Measurements from ENCODE around the gene GAREM1.

The GAREM1 gene

GRCh38 chr18:32328379-32328778 is 142.3 kb downstream of the GAREM1 start:
- DNase-seq (ENCODE audit: low read depth in 3 of 3) = no peak

GRCh38 chr18:32326450-32327308 is 144.0 kb downstream of the GAREM1 start:
- DNase-seq (ENCODE audit: low read depth in 3 of 3) = no peak

DNA sequence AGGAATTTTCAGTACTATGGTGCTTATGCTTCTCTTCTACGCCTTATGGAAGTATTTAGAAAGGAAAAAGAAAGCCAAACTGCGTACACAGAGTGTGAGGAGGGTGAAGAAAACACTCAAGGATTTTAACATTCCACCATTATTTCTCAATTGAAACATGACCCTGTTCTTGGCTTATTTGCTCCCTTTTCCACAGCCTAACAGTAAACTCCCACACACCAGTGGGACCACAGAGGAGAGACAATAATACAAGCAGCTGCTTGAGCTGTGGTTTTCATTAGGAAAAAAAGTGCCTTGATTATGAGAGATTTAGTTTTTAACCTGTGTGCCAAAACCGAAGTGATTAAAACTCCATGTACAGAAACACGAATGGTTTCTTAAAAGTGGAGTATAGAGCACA is 146.5 kb downstream of the GAREM1 start:
- DNase-seq (ENCODE audit: low read depth in 3 of 3) = no peak

GRCh38 chr18:32321826-32322225 is 148.9 kb downstream of the GAREM1 start:
- no peak for DNase-seq (ENCODE audit: low read depth in 3 of 3)

GRCh38 chr18:32319084-32319483 is 151.6 kb downstream of the GAREM1 start:
- DNase-seq (ENCODE audit: low read depth in 3 of 3) = no peak

- DNase-seq (ENCODE audit: low read depth in 3 of 3) = no peak
These were observed 152.1 kb downstream of the GAREM1 start for GRCh38 chr18:32318581-32318980.

- DNase-seq (ENCODE audit: low read depth in 3 of 3) = no peak
These were observed 153.0 kb downstream of the GAREM1 start for GRCh38 chr18:32317651-32318050.

DNA sequence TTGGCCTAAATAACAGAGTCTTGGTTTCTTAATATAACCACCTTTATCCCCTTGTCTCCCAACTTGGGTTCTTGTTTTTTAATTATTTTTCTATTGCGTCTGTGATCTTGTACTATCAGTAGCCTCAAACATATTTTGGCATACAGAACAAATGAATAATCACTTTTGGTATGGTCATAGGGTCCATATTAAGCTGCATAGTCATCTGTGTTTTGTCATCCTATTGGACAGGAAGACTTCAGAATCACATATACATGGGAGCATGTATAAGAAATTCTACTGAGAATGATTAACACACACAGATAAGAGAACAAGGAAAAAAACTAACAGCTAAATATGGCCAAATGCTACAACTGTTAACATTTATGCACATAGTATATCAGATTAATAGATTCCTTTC is 154.8 kb downstream of the GAREM1 start:
- DNase-seq (ENCODE audit: low read depth in 3 of 3) = no peak

- no peak for DNase-seq (ENCODE audit: low read depth in 3 of 3)
These were observed 159.9 kb downstream of the GAREM1 start for GRCh38 chr18:32310774-32311173.

DNA sequence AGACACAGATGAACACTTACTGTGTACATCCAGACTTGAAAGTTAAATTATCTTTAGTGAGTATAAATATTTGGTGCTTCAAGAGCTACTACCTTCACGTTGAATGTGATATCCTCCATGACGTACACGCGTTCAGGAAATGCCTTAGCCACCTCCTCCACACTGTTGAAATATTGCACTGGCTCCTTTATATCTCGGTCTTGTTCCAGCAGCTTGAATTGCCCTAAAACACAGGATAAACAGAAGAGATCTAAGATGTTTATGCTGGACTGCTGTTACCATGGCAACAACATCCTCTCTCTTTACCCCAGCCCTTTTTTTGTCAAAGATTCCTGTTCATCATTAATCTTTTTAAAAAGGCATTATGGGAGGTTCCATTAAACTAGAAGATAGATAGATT is 160.6 kb downstream of the GAREM1 start:
- DNase-seq (ENCODE audit: low read depth in 3 of 3) = no peak

GRCh38 chr18:32308493-32309120 is 162.1 kb downstream of the GAREM1 start:
- DNase-seq (ENCODE audit: low read depth in 3 of 3) = no peak

- DNase-seq (ENCODE audit: low read depth in 3 of 3) = no peak
These were observed 167.3 kb downstream of the GAREM1 start for GRCh38 chr18:32303400-32303799.

DNA sequence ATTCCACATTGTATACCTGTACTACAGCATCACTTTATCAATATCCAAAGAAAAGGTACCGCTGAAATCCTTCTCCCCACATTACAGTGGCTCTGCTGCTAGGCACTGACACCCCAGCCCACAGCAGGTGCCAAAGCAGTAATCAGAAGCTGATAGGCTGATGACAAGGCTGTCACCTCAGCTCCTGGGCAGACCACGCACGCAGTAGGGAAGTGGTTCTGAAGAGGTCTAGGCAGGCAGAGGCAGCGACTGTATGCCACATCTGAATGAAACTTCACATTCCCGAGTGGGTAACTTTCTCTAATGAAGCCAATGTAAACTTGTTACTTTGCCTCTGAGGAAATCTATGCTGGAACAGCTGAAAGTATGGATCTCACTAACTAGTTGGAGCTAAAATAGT is 167.9 kb downstream of the GAREM1 start:
- no peak for DNase-seq (ENCODE audit: low read depth in 3 of 3)

DNA sequence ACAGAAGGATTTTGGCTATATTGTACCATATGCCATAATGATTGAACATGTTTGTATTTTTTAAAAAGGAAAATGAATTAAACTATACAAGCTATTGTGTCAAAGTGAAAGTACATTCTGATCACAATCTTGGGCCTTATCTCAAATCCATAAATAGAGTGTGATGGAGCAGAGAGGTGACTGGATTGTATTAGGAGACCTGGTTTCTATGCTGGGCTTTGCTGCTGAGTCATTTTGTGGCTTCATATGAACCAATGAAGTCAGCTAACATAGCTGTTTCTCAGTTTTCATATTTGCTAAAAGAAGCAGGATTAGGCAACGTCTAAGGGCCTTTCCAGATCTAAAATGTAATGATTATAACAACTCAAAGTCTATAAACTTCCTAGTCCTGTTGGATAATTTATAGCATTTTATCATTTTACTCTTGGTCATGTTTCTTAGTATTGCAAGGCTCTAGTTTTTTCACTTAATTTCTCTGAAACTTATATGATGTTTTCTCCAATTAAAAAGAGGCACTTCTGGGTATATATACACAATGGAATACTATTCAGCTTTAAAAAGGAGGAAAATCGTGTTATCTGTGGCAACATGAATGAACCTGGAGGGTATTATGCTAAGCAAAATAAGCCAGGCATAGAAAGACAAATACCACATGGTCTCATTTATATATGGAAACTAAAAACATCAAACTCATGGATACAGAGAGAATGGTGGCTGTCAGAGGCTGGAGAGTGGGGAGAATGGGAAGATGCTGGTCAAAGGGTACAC is 168.5 kb downstream of the GAREM1 start:
- no peak for DNase-seq (ENCODE audit: low read depth in 3 of 3)

DNA sequence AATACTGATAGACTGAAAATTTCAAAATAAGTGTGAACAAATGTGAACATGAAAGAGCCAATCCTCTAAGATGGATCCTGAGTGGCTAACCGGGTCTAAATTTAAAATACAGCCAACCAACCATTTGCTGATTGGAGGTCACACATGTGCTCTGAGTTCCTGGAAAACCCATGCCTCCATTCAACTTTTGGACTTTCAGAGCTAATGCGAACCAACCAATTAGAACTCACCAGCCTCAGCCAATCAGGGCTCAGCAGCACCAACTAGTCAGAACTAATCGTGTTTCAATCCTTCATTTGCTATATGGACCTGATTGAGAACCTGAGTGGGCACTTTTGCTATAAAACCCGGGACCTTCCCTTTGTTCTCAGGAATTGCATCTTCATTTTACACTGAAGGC is 169.3 kb downstream of the GAREM1 start:
- DNase-seq (ENCODE audit: low read depth in 3 of 3) = no peak

DNA sequence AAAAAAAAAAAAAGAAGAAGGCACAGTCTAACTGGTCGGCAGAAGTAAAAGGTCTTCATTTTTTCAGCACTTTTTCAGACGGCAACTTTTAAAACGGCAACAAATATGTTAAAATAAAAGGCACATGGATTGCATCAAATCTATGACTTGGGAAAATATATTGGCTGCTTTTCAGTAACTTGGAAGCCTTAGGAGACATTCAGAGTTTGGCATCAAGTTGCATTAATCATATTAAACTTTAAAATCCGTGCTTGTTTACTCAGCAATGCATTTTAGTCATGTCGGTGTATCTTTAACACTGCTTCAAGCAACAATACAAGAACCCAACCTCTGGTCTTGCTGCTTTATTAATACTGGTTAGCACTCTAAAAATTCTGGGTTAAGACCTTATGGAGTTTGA is 169.8 kb downstream of the GAREM1 start:
- DNase-seq (ENCODE audit: low read depth in 3 of 3) = no peak

DNA sequence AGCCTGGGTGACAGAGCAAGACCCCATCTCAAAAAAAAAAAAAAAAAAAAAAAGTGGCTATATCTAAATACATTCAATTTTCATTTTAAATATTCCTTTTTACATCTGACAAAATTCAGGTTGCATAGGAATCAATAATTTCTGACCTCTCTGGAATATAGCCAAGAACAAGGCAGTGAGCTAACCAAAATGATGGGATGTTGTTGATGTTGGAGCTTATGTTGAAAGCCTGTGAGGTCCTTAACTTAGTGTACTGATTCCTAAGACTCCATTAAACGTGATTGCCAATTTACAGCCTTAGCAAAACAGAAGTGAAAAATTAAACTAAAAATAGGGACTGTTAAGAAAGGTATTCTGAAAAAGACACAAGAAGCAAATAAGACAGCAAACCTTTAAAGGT is 171.2 kb downstream of the GAREM1 start:
- DNase-seq (ENCODE audit: low read depth in 3 of 3) = no peak

GRCh38 chr18:32298171-32298667 is 172.5 kb downstream of the GAREM1 start:
- no peak for DNase-seq (ENCODE audit: low read depth in 3 of 3)

- DNase-seq (ENCODE audit: low read depth in 3 of 3) = no peak
These were observed 173.0 kb downstream of the GAREM1 start for GRCh38 chr18:32297579-32298170.

- DNase-seq (ENCODE audit: low read depth in 3 of 3) = no peak
These were observed 173.8 kb downstream of the GAREM1 start for GRCh38 chr18:32296851-32297250.

GRCh38 chr18:32295604-32296003 is 175.1 kb downstream of the GAREM1 start:
- DNase-seq (ENCODE audit: low read depth in 3 of 3) = no peak

GRCh38 chr18:32293107-32293506 is 177.6 kb downstream of the GAREM1 start:
- DNase-seq (ENCODE audit: low read depth in 3 of 3) = no peak
